ENCODE results near the gene BOLA1. TPM values are rescaled to one million over a fixed set of nuclear protein-coding genes. Genes with fewer than 3 reads are reported as not detected.
"Not testable (repeated sequence)": the region's sequence is repeated elsewhere in the genome, so short reads cannot be mapped to it uniquely, and the experiment has no call there.

BOLA1 gene
- total RNA-seq, 1 donor from 2014 or later: 14.2 TPM

DNA sequence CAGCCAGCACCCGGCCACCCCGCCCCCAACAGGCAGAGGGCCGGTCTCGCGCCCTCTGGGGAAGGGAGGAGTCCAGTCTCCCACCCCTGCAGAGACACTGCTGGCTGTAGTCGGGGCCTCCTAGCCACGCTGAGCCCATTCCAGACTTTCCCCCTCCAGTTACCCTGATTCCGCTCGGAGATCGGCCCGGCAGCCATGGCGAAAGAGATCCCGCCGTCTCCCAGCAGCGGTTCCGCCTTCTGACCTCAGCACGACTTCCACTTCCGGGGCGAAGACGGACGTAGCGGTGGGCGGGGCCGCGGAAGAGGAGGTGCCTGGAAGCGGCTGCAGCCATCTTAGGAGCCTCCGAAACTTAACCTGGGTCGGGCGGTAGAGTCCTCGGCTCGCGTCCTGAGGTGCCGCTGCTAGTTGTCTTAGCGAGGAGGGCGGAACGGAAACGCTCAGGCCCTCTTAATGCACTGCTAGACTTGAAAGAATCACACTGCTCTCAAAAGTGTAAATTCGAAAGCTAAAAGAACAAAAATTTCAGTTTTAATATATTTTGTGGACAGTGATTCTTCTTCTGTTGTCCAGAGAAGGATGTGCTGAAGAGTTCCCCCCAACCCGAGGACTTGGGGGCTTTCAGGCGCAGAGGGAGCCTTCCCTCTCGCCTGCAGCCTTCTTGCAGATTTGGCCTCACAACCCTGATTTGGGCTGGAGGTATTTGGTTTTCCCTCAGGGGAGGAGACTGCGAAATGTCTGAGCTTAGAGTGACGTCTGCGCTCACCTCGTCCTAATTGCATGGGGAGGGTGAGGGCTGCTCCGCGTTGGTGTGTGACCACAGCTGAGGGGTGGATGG lies 28.4 kb downstream of the BOLA1 start, which contains the start of gene SF3B4:
TSS of gene SF3B4 (minus strand) at position 241 of the 838 bp plus-strand sequence. CDS start at position 197, 44 bp downstream.
- no peak for DNase-seq (ENCODE audit: extremely low read depth, low read depth, low spot score)

DNA sequence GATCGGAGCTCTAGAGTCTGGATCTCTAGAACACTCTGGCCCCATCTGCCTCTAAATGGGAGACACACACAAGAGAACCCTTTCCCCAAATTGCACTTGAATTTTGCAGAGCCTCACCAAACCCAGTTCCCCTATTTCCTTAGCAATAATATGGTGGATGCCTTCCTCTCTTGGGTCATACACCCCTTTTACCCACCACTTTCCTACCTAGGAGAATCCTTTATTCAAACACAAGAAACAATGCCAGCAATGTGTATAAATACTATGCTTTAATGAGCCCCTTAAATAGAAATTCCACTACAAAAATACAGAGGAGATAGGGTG lies 29.0 kb downstream of the BOLA1 start:
- DNase-seq (ENCODE audit: extremely low read depth, low read depth, low spot score): no peak

DNA sequence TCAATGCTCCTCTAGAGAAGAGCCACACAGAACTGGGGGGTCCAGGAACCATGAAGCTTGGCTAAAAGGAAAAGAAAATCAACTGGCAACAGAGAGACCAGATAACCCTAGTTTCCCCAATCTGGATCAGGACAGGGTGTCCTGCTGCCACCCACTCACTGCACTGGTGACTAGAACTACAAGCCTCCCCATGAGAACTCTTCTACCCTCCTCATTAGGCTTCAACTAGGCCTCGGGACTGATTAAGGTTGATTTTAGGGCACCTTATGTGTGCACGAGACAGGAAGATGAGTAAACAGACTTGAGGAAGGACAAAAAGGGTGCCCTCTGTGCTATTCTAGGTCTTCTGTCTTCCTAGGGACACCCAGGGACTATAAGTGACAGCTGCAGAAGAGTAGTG lies 30.5 kb downstream of the BOLA1 start:
- no peak for DNase-seq (ENCODE audit: extremely low read depth, low read depth, low spot score)

DNA sequence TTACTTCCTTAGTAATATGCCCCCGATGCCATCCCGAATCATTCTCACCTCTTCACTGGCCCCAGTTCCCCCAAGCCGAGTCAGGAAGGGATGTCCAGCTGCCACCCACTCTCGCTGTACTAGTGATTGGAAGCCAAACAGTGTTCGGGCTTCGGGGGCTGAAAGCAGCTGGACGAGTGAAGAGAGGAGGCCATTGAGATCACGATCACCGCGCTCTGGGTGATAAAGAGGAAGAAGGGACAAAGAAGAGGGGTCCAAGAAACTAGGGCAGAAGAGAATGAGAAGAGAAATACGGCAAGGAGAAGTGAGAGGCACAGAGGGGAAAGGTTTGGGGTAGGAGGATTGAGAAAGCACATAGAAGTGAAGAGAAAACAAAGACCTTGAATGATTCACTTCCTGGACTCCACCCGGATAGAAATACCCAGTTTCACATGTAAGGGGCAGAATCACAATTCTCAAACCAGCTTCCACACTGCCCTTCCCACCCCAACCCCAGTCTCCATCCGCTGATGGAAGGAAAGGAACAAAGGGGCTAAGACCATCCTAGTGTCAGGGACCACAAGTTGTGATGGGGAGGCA lies 31.9 kb downstream of the BOLA1 start:
- DNase-seq (ENCODE audit: extremely low read depth, low read depth, low spot score): no peak

DNA sequence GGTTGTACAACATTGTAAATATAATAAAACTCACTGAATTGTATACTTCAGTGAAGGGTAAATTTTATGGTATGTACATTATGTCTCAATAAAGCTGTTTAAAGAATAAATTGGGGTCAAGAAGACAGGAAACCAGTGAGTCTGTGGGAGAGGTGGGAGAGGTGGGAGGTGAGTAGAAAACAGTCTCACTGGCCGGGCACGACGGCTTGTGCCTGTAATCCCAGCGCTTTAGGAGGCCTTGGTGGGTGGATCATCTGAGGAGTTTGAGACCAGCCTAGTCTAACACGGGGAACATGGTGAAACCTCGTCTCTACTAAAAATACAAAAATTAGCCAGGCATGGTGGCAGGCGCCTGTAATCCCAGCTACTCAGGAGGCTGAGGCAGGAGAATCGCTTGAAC lies 33.1 kb downstream of the BOLA1 start:
- DNase-seq (ENCODE audit: extremely low read depth, low read depth, low spot score): no peak

DNA sequence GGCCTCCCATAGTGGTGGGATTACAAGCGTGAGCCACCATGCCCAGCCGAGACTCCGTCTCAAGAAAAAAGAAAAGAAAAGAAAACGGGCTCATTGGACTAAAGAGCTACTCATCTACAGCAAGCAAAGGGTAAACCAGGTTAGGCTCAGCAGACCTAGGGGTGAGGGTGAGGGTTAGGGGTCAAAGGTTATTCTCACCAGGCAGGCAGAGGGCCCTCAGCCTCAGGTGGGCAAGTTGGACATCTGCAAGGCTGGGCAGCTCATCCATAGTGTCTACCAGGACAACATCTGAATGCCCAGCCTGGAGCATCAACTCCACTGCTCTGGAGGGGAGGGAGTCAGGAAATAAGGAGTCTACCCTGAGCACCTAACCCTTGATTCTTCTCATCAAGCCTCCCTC lies 33.8 kb downstream of the BOLA1 start:
- DNase-seq (ENCODE audit: extremely low read depth, low read depth, low spot score): no peak

DNA sequence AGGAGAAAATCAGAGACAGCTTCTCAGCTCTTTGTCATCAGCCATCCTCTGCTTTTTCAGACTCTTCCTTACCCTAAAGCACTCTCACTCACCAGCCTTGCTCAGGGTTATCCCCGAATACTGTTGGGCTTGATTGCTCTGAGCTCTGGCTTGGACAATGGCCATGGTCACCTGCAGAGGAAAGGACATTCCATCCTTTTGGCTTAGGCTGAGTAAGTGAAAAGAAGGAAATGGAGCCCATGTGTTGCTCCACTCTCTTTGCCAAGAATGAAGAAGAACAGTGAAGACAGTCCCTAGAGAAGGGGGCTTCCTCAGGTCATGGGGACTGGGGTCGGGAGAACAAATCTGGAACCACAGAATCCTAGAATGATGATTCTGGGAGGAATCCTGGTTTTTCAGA lies 35.0 kb downstream of the BOLA1 start:
- no peak for DNase-seq (ENCODE audit: extremely low read depth, low read depth, low spot score)

DNA sequence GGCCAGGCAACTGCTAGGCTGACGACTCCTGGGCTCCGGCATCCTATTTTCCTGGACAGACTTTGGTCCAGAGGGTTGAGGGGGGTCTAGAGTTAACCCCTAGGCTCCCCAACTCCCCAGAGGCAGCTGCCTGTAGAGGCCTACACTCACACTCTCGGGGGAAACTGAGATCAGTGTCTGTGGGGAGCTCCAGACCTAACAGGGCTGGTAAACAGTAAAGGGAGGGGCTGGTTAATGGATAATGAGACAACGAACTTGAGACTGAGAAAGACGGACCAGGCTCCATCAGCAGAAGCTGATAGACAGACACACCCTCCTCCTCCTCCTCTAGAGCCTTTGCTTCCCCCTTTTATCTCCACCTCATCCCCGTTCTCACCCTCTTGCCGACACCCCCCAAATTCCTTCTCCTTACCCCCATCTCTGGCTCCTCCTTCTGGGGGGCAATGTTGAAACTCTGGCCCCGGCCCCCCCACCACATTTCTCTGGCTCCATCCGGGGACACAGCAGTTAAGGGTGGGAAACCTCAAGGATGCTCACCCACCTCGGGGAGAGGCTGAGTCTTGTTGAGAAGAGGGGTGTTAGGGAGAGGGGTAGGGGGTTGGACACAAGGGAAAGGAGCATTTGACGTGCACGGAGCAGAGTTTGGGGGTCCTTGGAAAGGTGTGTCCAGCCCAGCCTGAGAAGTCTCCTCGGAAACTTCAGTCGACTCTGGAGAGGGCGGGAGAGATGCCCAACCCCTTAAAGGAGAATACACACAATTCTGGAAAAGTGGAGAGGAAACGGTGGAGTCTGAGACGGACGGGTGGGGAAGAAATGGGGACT lies 37.0 kb downstream of the BOLA1 start, which contains the start of gene MTMR11:
TSS of gene MTMR11 (minus strand) at position 710 of the 822 bp plus-strand sequence. CDS start at position 478, 232 bp downstream.
- DNase-seq (ENCODE audit: extremely low read depth, low read depth, low spot score): no peak

DNA sequence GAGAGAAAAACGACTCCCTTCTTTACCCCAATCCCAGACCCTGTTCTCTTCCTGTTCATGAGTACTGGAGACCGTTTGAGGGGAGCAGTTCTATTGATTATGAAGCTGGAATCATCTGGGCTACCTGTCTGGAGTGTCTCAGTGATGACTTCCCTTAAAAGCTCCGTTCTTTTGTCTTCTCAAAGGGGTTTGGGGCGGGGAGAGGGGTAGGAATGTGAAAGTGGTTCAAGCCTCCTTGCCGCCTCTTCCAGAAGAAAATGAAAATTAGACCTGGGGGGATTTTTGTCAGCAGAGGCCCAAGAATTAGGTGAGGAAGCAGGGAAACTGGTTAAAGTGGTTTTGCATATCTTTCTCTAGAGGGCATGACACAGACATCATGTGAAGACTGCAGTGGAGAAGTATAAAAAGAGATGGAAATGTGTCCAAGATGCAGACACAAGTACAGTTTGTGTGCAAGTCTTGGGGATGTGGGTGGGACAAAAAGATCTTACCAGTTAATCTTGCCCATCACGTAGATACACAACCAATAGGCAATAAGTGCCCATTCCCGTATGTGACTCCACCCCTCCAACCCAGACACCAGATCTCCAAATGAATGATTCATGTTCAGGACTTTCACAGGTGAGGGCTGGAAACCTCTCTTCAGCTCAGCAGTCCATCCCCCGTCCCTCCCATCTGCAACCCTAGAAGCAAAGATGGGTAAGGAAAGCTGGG lies 37.8 kb downstream of the BOLA1 start:
- DNase-seq (ENCODE audit: extremely low read depth, low read depth, low spot score): no peak

DNA sequence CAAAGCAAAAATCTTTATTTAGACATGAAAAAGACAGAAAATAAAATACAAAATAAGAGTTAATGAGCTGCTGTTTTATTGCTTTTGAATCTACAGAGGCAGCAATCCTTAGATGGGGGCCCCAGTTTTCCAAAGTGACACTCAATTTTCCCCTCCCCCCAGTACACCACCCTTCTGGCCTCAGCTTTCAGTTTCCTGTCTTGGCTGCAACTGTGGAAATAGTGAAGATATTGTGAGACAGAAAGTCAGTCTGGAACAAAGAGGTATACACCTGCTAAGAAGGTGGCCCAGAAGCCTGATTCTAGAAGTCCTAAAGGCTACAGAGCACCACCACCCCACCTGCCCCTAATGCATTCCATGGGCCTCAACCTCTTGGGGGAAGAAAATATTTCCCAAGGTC lies 38.4 kb downstream of the BOLA1 start:
- DNase-seq (ENCODE audit: extremely low read depth, low read depth, low spot score): no peak

DNA sequence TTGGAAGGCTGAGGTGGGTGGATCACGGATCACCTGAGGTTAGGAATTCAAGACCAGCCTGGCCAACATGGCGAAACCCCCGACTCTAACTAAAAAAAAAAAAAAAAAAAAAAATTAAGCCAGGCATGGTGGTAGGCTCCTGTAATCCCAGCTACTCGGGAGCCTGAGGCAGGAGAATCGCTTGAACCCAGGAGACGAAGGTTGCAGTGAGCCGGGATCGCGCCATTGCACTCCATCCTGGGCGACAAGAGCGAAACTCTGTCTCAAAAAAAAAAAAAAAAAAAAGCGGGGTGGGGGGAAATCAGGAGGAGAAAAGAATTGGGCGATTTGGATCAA lies 39.3 kb downstream of the BOLA1 start:
- DNase-seq (ENCODE audit: extremely low read depth, low read depth, low spot score): not testable (repeated sequence)

DNA sequence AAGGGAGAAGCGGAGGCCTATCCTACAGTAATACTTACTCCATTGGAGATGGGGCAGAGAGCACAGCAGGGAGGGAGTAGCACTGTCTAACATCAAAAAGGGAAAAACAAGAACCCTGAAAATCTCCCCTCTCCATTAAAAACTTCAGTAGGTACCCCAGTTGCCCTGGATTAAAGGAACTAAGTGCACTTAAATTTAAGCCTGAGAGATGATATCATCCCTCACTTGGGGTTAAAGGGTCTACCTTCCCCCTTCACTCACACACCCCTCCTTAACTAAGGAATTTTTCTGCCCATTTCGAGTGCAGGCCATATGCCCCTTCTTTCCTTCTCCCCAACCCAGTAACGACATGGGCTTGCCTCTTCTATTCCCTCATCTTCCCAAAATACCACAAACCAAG lies 41.1 kb downstream of the BOLA1 start:
- no peak for DNase-seq (ENCODE audit: extremely low read depth, low read depth, low spot score)

DNA sequence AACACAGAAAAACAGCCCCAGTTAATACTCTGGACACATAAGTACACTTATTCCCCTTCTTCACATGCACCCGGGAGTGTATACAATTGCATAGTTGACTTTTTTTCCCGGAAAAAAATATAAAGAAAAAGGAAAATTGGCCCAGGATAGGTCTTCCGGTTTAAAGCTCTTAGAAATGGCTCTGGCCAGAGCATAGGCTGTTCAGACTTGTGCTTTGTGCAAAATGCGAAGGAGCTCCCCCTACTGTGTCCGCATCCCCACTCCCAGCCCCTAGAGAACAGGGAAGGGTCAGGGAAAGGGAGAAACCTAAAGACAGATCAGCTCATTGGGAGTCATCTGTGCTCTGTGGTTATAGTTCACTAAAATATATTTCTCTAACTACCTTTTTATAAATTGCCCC lies 42.8 kb downstream of the BOLA1 start:
- DNase-seq (ENCODE audit: extremely low read depth, low read depth, low spot score): no peak

DNA sequence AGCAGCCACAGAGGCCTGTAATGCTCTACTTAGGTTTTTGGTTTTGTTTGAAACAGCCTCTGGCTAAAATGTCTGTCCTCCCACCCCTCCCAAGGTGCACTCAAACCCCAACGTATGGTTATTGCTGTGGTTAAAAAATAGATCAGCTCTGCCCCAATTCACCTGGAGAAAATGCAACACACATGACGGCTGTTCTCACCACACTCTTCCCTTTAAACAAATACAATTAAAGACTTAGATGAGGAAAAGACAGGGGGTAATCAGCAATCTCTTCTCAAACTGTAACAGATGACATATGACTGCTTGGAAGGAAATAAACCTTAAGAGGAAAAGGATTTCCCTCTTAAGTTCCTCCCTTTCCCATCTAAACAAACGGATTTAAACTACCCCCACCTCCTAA lies 43.5 kb downstream of the BOLA1 start:
- DNase-seq (ENCODE audit: extremely low read depth, low read depth, low spot score): no peak

DNA sequence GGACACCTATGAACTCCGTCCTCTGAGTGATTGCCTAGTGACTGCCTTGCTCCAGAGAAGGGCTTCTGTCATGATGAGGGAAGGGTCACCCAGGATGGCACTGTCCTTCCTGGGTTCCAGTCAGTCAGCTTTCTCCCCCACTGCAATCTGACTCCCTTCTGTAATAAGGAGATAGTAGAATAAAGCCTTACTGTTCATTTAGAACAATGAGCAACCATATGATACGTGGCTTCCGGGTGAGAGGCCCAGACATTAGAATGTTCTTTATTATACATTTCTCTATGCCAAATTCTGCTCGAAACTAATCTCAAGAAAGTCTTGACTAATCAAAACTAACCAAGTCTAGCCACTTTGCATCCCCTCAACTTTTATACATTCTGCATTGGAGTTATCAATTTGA lies 45.8 kb downstream of the BOLA1 start:
- no peak for DNase-seq (ENCODE audit: extremely low read depth, low read depth, low spot score)

DNA sequence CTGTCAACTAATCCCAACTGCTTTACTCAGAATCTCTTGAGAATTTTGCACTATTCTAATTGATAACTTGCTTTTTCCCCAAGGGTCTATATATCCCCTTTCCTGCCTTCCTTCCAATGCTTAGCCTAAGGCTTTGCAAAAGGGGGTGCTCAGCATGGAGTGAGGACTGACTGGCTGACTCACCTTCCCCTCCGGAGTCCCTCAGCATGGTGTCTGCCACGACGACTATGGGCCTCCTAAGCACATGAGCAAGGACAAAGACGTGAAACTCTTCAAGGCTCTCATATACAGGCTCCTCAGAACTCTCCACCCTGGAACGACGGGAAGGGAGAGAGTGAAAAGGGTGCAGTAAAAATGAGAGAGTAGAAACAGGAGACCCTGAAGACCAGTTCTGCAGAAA lies 50.5 kb downstream of the BOLA1 start:
- no peak for DNase-seq (ENCODE audit: extremely low read depth, low read depth, low spot score)

Other genes with a start within 250 kb of the BOLA1 start
- gene FCGR1A, start 116.9 kb upstream of the BOLA1 start, total RNA-seq: not detected in 2 replicates
- gene SV2A, start 18.3 kb downstream of the BOLA1 start, total RNA-seq: 1.8 and 2.6 TPM in 2 replicates
- 13.0 and 20.0 TPM in 2 replicates for gene SF3B4, start 28.2 kb downstream of the BOLA1 start, total RNA-seq
- gene MTMR11, start 37.3 kb downstream of the BOLA1 start, total RNA-seq: 2.2 and 5.4 TPM in 2 replicates
- 11.3 and 14.3 TPM in 2 replicates for gene OTUD7B, start 111.2 kb downstream of the BOLA1 start, total RNA-seq
- 25.1 and 25.7 TPM in 2 replicates for gene VPS45, start 168.2 kb downstream of the BOLA1 start, total RNA-seq

Data from glomerular endothelial cell (primary cell).